Measurements from ENCODE around the gene GZMH.

The GZMH gene

DNA sequence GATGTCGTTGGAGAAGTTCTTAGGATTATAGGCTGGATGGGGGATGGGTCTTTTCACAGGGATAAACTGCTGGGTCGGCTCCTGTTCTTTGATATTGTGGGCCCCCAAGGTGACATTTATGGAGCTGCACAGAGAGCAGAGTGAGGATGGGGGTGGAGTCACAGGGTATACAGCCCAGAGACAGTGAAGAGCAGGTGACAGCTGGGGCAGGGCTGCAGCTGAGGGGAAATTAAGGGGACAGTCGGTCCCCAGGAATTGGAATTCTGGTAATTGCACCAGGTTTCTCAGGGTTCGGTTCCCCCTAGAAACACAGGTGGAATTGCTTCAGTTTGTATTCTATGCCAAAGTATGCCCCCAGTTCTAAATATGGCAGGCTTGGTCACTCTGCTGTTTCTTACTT lies 22.9 kb upstream of the GZMH start:
- TF ChIP-seq, protein P1, sequence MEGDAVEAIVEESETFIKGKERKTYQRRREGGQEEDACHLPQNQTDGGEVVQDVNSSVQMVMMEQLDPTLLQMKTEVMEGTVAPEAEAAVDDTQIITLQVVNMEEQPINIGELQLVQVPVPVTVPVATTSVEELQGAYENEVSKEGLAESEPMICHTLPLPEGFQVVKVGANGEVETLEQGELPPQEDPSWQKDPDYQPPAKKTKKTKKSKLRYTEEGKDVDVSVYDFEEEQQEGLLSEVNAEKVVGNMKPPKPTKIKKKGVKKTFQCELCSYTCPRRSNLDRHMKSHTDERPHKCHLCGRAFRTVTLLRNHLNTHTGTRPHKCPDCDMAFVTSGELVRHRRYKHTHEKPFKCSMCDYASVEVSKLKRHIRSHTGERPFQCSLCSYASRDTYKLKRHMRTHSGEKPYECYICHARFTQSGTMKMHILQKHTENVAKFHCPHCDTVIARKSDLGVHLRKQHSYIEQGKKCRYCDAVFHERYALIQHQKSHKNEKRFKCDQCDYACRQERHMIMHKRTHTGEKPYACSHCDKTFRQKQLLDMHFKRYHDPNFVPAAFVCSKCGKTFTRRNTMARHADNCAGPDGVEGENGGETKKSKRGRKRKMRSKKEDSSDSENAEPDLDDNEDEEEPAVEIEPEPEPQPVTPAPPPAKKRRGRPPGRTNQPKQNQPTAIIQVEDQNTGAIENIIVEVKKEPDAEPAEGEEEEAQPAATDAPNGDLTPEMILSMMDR (IDR thresholded peaks at IDR 0.05; ENCODE audit: low read depth, low read length, missing control alignments): no peak
- DNase-seq (ENCODE audit: extremely low read depth, low read depth): no peak
- H3K4me3 ChIP-seq (replicated peaks; ENCODE audit: low read depth, low read length): no peak overlapping the region

DNA sequence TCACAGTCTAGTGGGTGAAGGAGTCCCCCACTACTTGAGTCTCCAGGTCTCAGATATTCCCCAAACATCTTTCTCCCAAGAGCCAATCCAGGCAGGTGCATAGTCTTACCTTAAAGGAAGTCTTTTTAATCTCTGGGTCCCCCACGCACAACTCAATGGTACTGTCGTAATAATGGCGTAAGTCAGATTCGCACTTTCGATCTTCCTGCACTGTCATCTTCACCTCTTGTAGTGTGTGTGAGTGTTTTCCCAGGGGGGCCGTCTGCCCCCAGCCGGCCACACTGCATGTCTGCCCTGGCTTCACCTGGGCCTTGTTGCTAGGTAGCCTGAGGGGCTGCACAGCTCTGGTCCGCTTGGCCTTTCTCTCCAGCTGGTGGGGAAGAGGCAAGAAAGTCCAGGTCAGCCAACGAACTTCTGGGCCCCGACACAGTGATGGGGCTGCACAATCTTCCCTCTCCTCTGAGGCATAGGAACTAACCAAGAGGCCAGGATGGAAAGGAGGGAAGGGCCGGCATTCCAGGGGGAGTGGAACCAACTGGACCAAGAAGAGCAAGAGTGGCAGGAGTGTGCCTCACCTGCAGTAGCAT lies 22.4 kb upstream of the GZMH start:
- DNase-seq (ENCODE audit: extremely low read depth, low read depth): no peak
- TF ChIP-seq, protein P1 (IDR thresholded peaks at IDR 0.05; ENCODE audit: low read depth, low read length, missing control alignments): no peak
- no peak overlapping the region for H3K4me3 ChIP-seq (replicated peaks; ENCODE audit: low read depth, low read length)

DNA sequence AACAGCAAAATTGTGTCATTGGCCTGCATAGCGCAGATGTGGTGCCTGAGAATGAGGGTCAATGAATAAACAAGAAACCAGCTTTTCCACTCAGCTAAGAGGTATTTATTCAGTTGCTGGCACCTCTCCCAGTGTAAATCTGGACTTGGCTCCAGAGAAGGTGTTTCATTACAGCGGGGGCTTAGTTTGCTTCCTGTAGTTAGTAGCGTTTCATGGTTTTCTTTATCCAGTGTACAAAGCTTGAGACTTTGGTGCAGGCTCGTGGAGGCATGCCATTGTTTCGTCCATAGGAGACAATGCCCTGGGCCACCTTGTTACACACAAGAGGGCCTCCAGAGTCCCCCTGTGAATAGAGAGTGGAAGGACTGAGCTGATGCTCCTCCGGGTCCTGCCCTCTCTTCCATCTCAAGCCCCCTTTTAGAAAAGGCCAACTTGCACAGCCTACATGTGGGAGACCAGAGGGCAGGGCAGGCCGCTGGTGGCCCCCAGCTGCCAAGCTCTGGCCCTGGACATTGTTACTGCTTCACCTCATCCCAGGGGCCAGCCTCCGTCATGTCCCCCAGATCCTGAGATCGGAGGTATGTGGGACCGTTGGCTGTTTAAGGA lies 21.5 kb upstream of the GZMH start:
- DNase-seq (ENCODE audit: extremely low read depth, low read depth): no peak
- H3K4me3 ChIP-seq (replicated peaks; ENCODE audit: low read depth, low read length): no peak overlapping the region
- TF ChIP-seq, protein P1 (IDR thresholded peaks at IDR 0.05; ENCODE audit: low read depth, low read length, missing control alignments): no peak

DNA sequence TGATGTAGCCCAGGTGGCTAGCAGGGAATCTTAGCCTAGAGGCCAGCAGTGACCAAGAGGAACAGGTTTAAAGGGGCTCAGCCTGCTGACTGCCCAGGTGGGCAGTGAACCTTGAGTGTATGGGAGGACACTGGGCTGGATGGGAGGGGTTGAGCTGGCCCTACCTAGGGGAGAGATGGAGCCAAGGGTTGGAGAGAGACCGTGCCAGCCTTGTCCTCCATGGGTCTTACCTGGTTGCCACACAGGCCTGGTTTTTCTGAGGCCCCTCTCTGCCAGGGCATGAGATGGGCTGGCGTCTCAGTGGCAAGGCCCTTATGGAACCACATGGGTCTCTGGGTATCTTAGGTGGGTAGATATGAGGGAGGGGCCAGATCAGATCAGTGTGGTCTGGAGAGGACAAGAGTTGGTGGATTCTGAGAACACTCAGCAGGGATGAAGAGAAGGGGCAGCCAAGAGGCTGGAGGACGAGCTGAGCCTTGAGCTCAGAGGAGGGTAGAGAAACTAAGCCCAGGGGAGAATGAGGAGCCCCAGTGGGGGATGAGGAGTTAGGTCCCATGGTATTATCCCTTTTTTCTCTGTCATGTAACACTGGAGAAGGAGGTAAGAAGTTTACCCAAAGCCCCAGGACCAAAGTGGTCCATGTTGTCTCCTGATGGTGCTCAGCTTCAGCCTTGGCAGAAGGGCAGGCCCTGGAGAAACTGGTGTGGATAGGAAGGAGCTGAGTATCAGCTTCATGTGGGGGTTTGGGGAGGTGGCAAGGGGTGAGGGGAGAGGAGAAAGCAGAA lies 20.8 kb upstream of the GZMH start:
- TF ChIP-seq, protein P1 (IDR thresholded peaks at IDR 0.05; ENCODE audit: low read depth, low read length, missing control alignments): no peak
- no peak for DNase-seq (ENCODE audit: extremely low read depth, low read depth)
- no peak overlapping the region for H3K4me3 ChIP-seq (replicated peaks; ENCODE audit: low read depth, low read length)

DNA sequence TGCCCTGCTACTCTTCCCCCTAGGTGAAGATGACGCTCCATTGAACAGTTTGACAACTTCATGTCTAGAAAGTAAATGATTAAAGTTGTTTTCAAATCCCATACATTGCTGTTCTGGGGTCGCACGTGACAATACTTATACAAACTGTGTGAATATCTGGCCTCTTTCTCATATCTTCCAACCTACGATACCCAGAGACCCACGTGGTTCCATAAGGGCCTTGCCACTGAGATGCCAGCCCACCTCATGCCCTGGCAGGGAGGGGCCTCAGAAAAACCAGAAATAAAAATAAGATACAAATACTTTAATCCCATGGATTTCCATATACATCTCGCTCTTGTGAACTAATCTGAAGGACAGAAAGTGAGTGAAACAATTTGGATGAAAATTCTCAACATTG lies 20.0 kb upstream of the GZMH start:
- TF ChIP-seq, protein P1 (IDR thresholded peaks at IDR 0.05; ENCODE audit: low read depth, low read length, missing control alignments): no peak
- no peak overlapping the region for H3K4me3 ChIP-seq (replicated peaks; ENCODE audit: low read depth, low read length)
- no peak for DNase-seq (ENCODE audit: extremely low read depth, low read depth)

DNA sequence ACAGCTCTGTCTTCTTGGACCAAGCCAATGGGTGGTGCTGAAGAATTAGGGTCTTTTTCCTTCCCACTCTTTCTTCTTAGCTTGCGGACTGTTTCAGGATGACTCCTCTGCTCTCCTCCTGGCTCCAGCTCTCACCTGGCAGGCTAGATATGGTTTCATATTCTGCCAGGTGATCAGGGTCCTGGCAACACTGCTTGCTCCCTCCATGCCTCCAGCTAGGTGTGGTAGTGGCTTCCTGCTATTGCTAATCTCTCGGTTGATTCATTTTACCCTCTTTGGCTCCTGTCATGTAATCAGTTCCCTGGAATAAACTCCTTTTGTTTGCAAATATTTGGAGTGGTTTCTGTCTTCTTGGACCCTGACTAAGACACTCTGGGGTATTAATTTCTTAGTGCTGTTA lies 4.3 kb upstream of the GZMH start:
- TF ChIP-seq, protein P1 (IDR thresholded peaks at IDR 0.05; ENCODE audit: low read depth, low read length, missing control alignments): no peak
- no peak overlapping the region for H3K4me3 ChIP-seq (replicated peaks; ENCODE audit: low read depth, low read length)
- DNase-seq (ENCODE audit: extremely low read depth, low read depth): no peak
